Measurements from ENCODE around the gene GNAI3. TPM values are rescaled to one million over a fixed set of nuclear protein-coding genes. Genes with fewer than 3 reads are reported as not detected.

Gene GNAI3
- total and polyA plus RNA-seq, 8 donors, result 1.1 to 3.9 (median 2.8) TPM

DNA sequence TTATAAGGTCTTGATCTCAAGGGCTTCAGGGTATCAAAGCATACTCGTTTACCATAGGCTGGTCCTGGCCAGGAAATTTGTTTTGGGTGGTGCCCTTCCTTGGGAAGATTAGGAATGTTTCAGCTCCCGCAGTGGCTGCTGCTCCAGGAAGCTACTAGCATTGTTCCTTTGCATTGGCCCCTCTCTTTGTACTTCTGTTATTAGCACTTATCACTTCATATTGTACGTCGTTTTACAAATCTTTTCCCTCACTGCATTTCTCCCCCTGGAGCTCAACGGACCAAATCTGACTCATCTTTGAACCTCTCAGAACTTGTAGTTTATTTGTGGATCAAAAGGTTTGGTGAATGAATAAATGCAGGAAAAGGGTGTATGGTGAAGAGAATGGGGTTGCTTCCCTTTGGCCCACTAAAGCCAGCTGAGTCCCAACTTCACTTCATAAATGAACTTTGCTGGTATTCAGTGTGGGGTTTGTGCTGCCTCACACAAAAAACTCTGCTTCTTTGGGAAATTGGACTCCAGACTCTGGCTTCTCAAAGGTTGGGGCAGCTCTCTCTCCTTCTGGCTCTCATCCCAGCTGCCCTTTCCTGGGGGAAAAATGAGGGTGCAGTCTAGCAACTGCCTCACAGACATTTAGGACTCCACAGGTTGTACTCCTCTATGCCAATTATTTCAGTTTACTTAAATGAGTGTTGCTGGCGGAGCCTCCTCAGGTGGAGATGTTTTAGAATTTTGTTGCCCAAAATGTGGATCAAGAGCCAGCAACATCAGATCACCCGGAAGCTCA, 65.1 kb downstream of the GNAI3 start:
- 68 to 69% methylated on average over 7 of the region's 7 CpGs for WGBS, 2 donors
- Histone ChIP-seq H3K4me1 (peaks cover 0 to 8% (median under 1%) of the 10 kb centered on the region in 3 donors), H3K36me3 (no peaks in the 10 kb centered on the region), H3K4me3 (no peak overlapping the region), H3K27me3 (no peaks in the 10 kb centered on the region), H3K9me3 (no peaks in the 10 kb centered on the region), H3K27ac (no peak overlapping the region)
- ATAC-seq, result no peak
- no peak for TF ChIP-seq CTCF (IDR thresholded peaks at IDR 0.05)
- intact Hi-C loops (cut with DNase I), result no loop called here
- no peak for DNase-seq
- FAIRE-seq, result no peak

GRCh38 chr1:109615879-109616278, 67.5 kb downstream of the GNAI3 start:
- intact Hi-C loops (cut with DNase I), result no loop called here
- H3K4me3 ChIP-seq, result no peak overlapping the region
- FAIRE-seq (no peak), ATAC-seq (peak in 1 of 4 donors; percentile 9), DNase-seq (no peak)
- 55 to 56% methylated on average over 3 of the region's 3 CpGs for WGBS, 2 donors
- H3K9me3 ChIP-seq, result no peaks in the 10 kb centered on the region
- no peaks in the 10 kb centered on the region for H3K36me3 ChIP-seq
- peak overlapping the region in 2 of 4 donors; percentile 37 to 62 for H3K27ac ChIP-seq
- no peaks in the 10 kb centered on the region for H3K27me3 ChIP-seq
- peaks cover 3 to 14% (median 10%) of the 10 kb centered on the region in 3 donors for H3K4me1 ChIP-seq
- TF ChIP-seq CTCF (IDR thresholded peaks at IDR 0.05), result no peak

GRCh38 chr1:109616391-109616790, 68.0 kb downstream of the GNAI3 start:
- intact Hi-C loops (cut with DNase I), result no loop called here
- peak overlapping the region in 2 of 4 donors; percentile 37 to 62 for H3K27ac ChIP-seq
- TF ChIP-seq CTCF (IDR thresholded peaks at IDR 0.05), result no peak
- no peak for FAIRE-seq
- no peak for DNase-seq
- no peak overlapping the region for H3K4me3 ChIP-seq
- ATAC-seq, result no peak
- no peaks in the 10 kb centered on the region for H3K9me3 ChIP-seq
- 69 to 72% methylated on average over 3 of the region's 3 CpGs for WGBS, 2 donors
- H3K4me1 ChIP-seq, result peaks cover 3 to 14% (median 10%) of the 10 kb centered on the region in 3 donors
- no peaks in the 10 kb centered on the region for H3K36me3 ChIP-seq
- H3K27me3 ChIP-seq, result no peaks in the 10 kb centered on the region

DNA sequence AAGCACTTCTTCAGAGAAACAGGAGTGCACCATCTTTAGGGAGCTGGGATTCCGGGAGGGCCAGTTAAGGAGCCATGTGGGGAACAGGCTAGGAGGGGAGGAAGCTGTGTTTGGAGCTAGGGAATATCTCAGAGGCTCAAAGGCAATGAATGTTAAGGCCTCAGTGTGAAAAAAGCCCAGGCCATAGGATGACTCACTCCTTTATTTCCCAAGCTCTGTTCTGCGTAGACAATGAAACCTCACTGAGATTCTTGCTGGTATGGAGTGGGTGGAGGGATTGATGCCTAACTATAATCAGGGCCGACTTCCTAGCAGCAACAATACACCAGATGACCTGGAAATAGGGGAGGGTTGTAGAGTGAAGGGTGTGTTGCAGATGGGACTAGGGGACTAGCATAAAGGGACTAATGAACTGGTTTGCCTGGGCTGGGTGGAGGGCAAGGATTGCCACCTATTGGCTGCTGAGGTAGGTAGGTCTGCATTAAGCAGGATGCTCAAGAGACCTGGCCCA, 68.9 kb downstream of the GNAI3 start:
- no peak for FAIRE-seq
- 67 to 71% methylated on average over 3 of the region's 3 CpGs for WGBS, 2 donors
- peaks cover 3 to 15% (median 14%) of the 10 kb centered on the region in 3 donors for H3K4me1 ChIP-seq

More for the DNA sequence above, 68.9 kb downstream of the GNAI3 start:
- TF ChIP-seq CTCF (IDR thresholded peaks at IDR 0.05), result no peak
- DNase-seq, result no peak
- Histone ChIP-seq H3K27ac (peak overlapping the region in 2 of 4 donors; percentile 24 to 62), H3K36me3 (no peaks in the 10 kb centered on the region), H3K9me3 (no peaks in the 10 kb centered on the region), H3K4me3 (no peak overlapping the region), H3K27me3 (no peaks in the 10 kb centered on the region)
- ATAC-seq, result no peak
- intact Hi-C loops (cut with DNase I), result no loop called here

Data from pancreas (tissue), 10 donors.